Duodenal mucosa (tissue), 2 donors: ENCODE measurements around the gene FGF21.
A peak's percentile ranks its signal among the peaks of the same experiment; 100 is the strongest.

Experiments
- H3K27ac ChIP-seq: one replicate; pipeline ENCODE4 v1.7.0; 2013; ENCODE audit warnings: low read depth, low read length
- H3K27me3 ChIP-seq, 2 donors: one replicate each; pipeline ENCODE4 v1.7.0; 2013; ENCODE audit warnings: low read length in 2 of 2, control low read depth in 1 of 2; ENCODE audit not compliant: insufficient read depth in 2 of 2, control insufficient read depth in 1 of 2
- H3K36me3 ChIP-seq, 2 donors: one replicate each; pipeline ENCODE4 v1.7.0; 2013; ENCODE audit warnings: low read length in 2 of 2, control low read depth in 1 of 2; ENCODE audit not compliant: insufficient read depth in 2 of 2, control insufficient read depth in 1 of 2
- H3K4me1 ChIP-seq, 2 donors: one replicate each; pipeline ENCODE4 v1.7.0; 2013; ENCODE audit warnings: low read length in 2 of 2, control low read depth in 1 of 2; ENCODE audit not compliant: insufficient read depth in 2 of 2, control insufficient read depth in 1 of 2
- H3K4me3 ChIP-seq, 2 donors: one replicate each; pipeline ENCODE4 v1.7.0; 2013; ENCODE audit warnings: low read length in 2 of 2, low read depth in 1 of 2
- H3K9ac ChIP-seq, 2 donors: one replicate each; pipeline ENCODE4 v1.7.0; 2013; ENCODE audit warnings: low read length in 2 of 2, low read depth in 1 of 2
- H3K9me3 ChIP-seq, 2 donors: one replicate each; pipeline ENCODE4 v1.7.0; 2013; ENCODE audit warnings: low read length in 2 of 2, control low read depth in 1 of 2; ENCODE audit not compliant: control insufficient read depth in 1 of 2

FGF21 gene

DNA sequence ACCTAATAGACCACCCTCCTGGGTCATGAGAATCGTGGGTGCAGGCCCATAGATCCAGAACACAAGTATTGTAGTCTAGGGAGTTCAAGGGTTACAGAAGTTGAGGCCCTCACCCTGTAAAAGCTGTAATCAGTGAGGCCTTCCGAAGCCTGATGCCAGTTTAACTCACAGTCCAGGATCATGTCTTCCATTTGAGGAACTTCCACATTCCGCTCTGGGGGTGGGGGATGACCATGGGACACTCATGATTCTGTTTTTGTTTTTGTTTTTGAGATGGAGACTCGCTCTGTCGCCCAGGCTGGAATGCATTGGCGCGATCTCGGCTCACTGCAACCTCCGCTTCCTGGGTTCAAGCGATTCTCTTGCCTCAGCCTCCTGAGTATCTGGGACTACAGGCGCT lies 13.2 kb upstream of the FGF21 start:
- H3K27ac ChIP-seq = no peak overlapping the region
- no peak overlapping the region for H3K9ac ChIP-seq
- H3K4me1 ChIP-seq = peaks cover 21 to 22% of the 10 kb centered on the region in 2 donors

DNA sequence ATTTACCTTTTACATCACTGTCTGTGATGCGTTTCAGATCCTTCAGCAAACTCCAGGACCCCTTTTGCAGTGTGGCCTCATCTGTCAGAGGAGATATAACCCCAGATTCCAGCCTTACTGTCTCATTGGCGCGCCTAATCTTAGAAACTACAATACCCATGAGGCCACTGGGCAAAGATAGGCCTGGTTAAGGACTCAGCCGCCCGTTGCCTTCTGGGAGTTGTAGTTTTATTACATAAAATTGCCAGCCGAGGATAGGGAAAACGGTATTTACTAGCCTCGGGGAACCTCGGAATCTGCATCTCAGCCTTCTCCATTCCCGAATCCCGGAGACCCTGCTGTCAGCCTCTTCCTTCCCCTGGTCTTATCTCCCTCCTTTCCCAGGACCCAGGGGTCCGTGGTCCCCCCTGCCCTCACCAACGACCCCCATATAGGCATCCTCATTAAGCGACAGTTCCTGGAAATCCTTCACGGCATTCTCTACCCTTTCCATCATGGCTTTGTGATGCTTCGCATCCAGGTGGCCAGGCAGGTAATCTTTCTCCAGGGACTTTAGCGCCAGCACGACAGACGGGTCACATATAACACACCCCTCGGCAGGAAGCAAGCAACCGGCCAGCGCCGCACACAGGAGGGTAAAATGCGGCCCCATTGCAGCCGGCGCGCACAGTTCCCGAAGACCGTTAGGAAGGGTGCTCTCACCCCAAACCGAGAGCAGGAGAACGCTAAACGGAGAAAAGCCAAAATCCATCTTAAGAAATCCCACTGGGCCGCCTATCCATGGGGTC lies 9.9 kb upstream of the FGF21 start:
- peaks cover 0 to 4% of the 10 kb centered on the region in 2 donors for H3K36me3 ChIP-seq
- H3K9ac ChIP-seq = no peak overlapping the region
- no peak overlapping the region for H3K4me3 ChIP-seq
- H3K27me3 ChIP-seq = no peaks in the 10 kb centered on the region
- H3K9me3 ChIP-seq = no peaks in the 10 kb centered on the region
- H3K4me1 ChIP-seq = peaks cover 11 to 13% of the 10 kb centered on the region in 2 donors
- no peak overlapping the region for H3K27ac ChIP-seq

More for the DNA sequence above, 13.2 kb upstream of the FGF21 start:
- Histone ChIP-seq H3K4me3 (no peak overlapping the region), H3K36me3 (no peaks in the 10 kb centered on the region), H3K27me3 (peaks cover 0 to 5% of the 10 kb centered on the region in 2 donors), H3K9me3 (no peaks in the 10 kb centered on the region)

DNA sequence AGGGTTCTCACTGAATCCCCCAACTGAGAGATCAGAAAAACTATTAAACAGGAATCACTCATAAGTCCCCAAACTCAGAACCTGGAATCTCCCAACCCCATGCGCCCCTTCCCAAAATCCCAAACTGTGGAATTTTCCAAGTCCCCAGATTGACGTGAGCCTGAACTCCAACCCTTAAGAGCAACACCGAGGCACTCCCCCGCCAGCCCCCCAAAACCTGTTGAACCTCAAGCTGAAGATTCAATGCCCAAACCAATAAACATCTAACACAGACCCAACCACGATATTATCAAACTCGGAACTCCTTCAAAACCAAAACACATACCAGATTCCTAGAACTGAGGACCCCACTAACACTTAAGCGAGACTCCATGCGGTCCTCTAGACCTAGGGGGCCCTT lies 9.2 kb upstream of the FGF21 start:
- Histone ChIP-seq H3K36me3 (peaks cover 0 to 4% of the 10 kb centered on the region in 2 donors), H3K4me3 (peak overlapping the region in 1 of 2 donors; percentile 36), H3K27ac (no peak overlapping the region), H3K4me1 (peaks cover 4 to 6% of the 10 kb centered on the region in 2 donors), H3K9ac (no peak overlapping the region), H3K9me3 (no peaks in the 10 kb centered on the region), H3K27me3 (peaks cover 0 to 3% of the 10 kb centered on the region in 2 donors)

DNA sequence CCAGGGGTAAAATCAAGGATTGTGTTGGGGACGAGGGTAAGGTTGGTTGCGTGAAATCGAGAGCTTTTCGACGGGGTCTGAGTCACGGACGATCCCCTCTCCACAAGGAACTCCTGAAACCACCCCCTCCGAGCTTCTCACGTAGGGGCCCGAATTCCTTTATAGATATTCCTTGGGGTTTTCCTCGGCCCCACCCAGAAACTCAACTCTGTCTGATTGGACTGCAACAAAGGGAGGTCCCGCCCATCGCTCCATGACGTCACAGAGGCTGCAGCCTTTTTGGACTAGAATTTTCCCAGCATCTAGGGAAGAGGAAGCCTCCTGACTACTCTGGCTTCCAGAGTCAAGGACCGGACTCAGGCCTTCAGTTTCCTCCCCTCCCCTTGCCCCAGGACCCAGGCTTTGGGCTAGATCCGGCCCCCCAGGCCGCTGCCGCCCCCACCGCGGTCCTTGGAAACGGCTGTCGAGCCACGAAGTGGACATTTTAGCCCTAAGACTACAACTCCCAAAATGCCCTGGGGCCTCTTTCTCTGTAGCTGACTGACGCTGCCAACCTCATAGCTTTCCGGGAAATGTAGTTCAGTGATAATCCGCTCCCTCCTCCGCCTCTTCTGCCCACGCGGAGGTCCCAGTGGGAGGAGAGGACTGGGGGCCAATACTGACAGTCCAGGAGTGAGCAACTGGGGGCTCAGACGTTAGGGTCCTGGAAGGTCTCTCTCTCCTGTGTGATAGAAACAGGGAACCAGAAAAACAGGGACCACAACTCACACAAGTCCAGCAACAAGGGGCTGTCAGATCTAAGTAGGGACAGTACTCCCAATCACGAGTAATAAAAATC lies 8.4 kb upstream of the FGF21 start, which contains the start of gene IZUMO1:
Gene IZUMO1 (minus strand): TSS at position 172 of the 838 bp plus-strand sequence. CDS start 1,050 bp downstream, outside the sequence.
- Histone ChIP-seq H3K27me3 (peaks cover 0 to 3% of the 10 kb centered on the region in 2 donors), H3K4me1 (peaks cover 0 to 2% of the 10 kb centered on the region in 2 donors), H3K9me3 (no peaks in the 10 kb centered on the region), H3K9ac (no peak within 1 kb of the TSS), H3K4me3 (peak within 1 kb of the TSS; percentile 36 to 53), H3K27ac (peak within 1 kb of the TSS; percentile 18), H3K36me3 (peaks cover 0 to 4% of the 10 kb centered on the region in 2 donors)

DNA sequence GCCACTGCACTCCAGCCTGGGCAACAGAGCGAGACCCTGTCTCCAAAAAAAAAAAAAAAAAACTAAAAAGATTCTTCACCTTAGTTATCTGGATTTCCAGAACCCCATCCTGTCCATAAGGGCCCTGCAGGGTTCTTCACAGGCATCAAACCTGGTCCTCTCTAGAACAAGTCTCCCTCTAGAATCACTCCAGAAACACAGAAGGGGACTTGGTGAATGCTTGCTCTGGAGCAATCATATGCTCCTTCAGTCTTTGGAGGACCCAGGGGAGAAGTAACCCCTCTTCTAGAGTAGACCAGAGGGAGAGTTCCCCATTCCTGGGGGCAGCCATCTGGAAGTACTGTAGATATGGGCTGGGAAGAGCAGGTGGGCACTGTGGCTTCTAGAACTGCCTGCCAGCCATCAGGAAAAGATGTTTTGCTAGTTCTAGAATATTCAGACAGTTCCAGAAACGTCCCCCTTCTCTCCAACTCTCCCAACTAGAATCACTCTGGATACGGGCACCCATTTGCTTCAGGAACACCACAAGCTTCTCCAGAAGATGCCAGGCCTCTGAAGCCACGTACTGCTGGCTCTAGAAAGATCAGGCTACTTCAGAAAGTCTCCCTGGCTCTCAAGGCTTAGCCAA lies 5.6 kb upstream of the FGF21 start:
- no peak overlapping the region for H3K4me3 ChIP-seq
- peaks cover 0 to 4% of the 10 kb centered on the region in 2 donors for H3K36me3 ChIP-seq
- H3K4me1 ChIP-seq = peaks cover 5 to 15% of the 10 kb centered on the region in 2 donors
- H3K27ac ChIP-seq = no peak overlapping the region
- no peak overlapping the region for H3K9ac ChIP-seq
- H3K9me3 ChIP-seq = no peaks in the 10 kb centered on the region
- H3K27me3 ChIP-seq = peaks cover 0 to 3% of the 10 kb centered on the region in 2 donors

DNA sequence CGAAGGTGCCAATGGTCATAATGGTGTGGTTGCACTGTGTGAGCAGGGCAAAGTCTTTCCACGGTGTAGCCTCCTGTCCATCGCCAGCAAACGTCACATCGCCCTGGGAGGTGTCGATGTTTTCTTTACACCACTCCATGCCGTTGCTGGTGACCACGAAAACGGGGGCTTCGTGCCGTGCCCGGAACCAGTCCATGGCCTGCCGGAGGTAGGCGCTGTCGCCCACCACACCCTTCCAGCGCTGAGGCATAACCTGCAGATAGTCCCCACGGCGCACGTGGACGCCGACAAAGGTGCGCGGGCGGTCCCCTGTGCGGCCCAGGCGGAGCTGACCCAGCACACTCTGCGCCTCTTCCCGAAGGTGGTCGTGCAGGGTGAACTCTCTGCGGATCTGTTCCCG lies 5.0 kb upstream of the FGF21 start:
- Histone ChIP-seq H3K27me3 (peaks cover 0 to 3% of the 10 kb centered on the region in 2 donors), H3K4me1 (peaks cover 5 to 15% of the 10 kb centered on the region in 2 donors)

DNA sequence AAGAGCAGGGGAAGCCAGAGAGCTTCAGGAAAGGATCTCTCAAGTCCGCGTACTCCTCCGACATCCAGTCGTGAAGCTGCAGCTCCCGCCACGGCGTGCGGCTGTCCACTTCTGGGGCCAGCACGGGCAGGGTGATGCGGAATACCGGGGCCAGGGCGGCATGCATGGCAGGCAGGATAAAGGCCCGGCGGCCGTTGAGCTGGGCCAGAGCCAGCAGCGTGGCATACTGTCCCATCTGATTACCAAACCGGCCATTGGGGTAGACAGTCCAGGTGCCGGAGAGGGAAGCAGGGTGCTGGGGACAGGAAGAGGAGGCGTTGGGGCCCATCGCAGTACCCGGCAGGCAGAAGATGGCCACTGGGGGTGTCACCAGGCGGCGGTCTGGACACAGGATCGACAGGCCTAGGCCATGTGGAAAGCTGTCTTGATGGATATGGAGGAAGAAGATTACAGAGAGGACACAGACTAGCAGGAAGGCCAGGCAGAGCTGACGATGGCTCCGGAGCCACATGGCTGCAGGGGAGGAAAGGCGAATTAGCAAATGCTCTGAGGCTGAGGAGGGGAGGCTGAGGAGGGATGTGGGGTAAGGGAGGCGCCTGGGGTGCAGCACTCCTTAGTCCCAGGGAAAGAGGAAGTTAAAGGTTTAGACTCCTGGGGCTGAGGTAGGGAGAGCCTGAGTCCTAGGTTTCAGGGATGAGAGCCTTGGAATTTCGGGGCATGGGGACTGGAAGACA lies 4.4 kb upstream of the FGF21 start:
- peaks cover 0 to 3% of the 10 kb centered on the region in 2 donors for H3K27me3 ChIP-seq
- H3K4me1 ChIP-seq = peaks cover 5 to 15% of the 10 kb centered on the region in 2 donors
- no peak overlapping the region for H3K4me3 ChIP-seq
- no peak overlapping the region for H3K27ac ChIP-seq
- peaks cover 0 to 4% of the 10 kb centered on the region in 2 donors for H3K36me3 ChIP-seq
- no peaks in the 10 kb centered on the region for H3K9me3 ChIP-seq
- no peak overlapping the region for H3K9ac ChIP-seq

More for the DNA sequence above, 5.0 kb upstream of the FGF21 start:
- Histone ChIP-seq H3K36me3 (peaks cover 0 to 4% of the 10 kb centered on the region in 2 donors), H3K27ac (no peak overlapping the region), H3K9ac (no peak overlapping the region), H3K9me3 (no peaks in the 10 kb centered on the region), H3K4me3 (no peak overlapping the region)

DNA sequence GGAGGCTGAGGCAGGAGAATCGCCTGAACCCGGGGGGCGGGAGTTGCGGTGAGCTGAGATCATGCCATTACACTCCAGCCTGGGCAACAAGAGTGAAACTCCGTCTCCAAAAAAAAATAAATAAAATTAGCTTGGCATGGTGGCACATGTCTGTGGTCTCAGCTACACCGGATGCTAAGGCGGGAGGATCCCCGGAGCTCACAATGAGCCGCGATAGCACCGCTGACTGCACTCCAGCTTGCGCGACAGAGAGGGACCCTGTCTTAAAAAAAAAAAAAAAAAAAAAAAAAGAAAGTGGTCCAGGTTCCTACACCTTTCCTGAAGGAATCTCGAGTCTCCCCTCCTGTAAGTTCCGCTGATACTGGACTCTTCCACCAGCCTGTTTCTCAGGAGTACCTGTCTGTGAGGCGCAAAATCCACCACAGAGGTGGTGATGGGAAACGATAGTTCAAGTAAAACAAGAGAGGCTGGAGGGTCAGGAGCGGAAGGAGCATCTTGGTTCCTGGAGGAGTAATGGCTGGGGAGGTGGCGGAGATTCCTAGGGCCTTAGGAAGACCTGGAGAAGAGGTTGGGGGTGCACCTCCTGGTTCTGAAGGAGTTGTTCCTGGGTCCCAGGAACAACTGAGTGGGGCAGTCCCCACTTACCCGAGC lies 3.4 kb upstream of the FGF21 start:
- Histone ChIP-seq H3K4me1 (peaks cover 5 to 15% of the 10 kb centered on the region in 2 donors), H3K36me3 (peaks cover 0 to 4% of the 10 kb centered on the region in 2 donors), H3K27ac (peak overlapping the region; percentile 26), H3K4me3 (peak overlapping the region; percentile 34 to 59), H3K9ac (peak overlapping the region; percentile 23 to 64), H3K27me3 (peaks cover 0 to 3% of the 10 kb centered on the region in 2 donors), H3K9me3 (no peaks in the 10 kb centered on the region)
